ENCODE data around the gene GHRHR.
A peak's percentile ranks its signal among the peaks of the same experiment; 100 is the strongest.

GHRHR gene

GRCh38 chr7:30963842-30964241 is at the start of gene GHRHR:
Gene GHRHR (plus strand): TSS chr7:30963953. CDS start chr7:30964069, 116 bp downstream.
- no peak within 1 kb of the TSS for H3K4me3 ChIP-seq (ENCODE audit: control insufficient read depth, low read depth, low read length)
- TF ChIP-seq, protein P1, sequence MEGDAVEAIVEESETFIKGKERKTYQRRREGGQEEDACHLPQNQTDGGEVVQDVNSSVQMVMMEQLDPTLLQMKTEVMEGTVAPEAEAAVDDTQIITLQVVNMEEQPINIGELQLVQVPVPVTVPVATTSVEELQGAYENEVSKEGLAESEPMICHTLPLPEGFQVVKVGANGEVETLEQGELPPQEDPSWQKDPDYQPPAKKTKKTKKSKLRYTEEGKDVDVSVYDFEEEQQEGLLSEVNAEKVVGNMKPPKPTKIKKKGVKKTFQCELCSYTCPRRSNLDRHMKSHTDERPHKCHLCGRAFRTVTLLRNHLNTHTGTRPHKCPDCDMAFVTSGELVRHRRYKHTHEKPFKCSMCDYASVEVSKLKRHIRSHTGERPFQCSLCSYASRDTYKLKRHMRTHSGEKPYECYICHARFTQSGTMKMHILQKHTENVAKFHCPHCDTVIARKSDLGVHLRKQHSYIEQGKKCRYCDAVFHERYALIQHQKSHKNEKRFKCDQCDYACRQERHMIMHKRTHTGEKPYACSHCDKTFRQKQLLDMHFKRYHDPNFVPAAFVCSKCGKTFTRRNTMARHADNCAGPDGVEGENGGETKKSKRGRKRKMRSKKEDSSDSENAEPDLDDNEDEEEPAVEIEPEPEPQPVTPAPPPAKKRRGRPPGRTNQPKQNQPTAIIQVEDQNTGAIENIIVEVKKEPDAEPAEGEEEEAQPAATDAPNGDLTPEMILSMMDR (conservative IDR thresholded peaks at IDR 0.05; ENCODE audit: control insufficient read depth, insufficient read depth, low read depth, low read length): no peak
- DNase-seq (ENCODE audit: low read depth): no peak

DNA sequence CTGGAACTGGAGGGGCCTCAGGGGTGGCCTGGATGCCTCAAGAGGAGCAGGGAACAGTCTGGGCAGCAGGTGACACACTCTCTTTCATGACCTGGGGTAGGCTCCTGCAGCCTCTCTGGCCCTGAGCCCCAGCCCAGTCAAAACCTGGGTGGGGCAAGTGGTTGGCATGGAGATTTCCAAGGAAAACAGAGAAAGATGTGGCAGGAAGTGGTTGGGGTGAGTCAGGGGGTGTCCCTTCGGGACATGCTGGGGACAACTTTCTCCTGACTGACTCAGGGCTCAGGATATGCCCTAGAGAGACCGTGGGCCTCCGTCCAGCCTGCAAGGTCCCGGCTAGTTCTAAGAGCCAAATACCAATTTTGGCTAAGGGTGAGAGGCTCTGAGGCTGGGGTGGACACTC is 49.2 kb upstream of the GHRHR start:
- DNase-seq (ENCODE audit: low read depth): peak; percentile 79
- TF ChIP-seq, protein P1 (conservative IDR thresholded peaks at IDR 0.05; ENCODE audit: control insufficient read depth, insufficient read depth, low read depth, low read length): no peak
- no peak overlapping the region for H3K4me3 ChIP-seq (ENCODE audit: control insufficient read depth, low read depth, low read length)

GRCh38 chr7:30915005-30915601 is 48.6 kb upstream of the GHRHR start:
- H3K4me3 ChIP-seq (ENCODE audit: control insufficient read depth, low read depth, low read length): no peak overlapping the region
- DNase-seq (ENCODE audit: low read depth): no peak
- TF ChIP-seq, protein P1 (conservative IDR thresholded peaks at IDR 0.05; ENCODE audit: control insufficient read depth, insufficient read depth, low read depth, low read length): no peak

DNA sequence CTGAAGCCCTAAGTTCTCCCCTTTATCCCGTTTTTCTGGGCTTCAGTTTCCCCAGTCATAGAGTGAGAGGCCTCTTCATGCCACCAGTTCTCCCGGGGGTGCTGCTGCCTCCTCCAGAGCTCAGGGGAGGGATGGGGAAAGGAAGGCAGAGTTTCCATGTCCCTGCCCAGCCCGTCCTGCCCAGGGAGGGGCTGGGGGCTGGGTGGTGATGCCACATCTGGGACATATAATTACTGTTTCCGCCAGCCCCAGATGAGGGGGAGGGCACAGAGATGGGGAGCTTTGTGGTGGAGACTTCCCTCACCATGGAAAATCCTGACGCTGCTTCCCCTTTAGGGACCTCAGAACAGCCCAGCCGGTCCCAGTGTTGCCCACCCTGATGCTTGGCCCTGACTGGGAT is 48.0 kb upstream of the GHRHR start:
- H3K4me3 ChIP-seq (ENCODE audit: control insufficient read depth, low read depth, low read length): no peak overlapping the region
- DNase-seq (ENCODE audit: low read depth): no peak
- TF ChIP-seq, protein P1 (conservative IDR thresholded peaks at IDR 0.05; ENCODE audit: control insufficient read depth, insufficient read depth, low read depth, low read length): no peak

DNA sequence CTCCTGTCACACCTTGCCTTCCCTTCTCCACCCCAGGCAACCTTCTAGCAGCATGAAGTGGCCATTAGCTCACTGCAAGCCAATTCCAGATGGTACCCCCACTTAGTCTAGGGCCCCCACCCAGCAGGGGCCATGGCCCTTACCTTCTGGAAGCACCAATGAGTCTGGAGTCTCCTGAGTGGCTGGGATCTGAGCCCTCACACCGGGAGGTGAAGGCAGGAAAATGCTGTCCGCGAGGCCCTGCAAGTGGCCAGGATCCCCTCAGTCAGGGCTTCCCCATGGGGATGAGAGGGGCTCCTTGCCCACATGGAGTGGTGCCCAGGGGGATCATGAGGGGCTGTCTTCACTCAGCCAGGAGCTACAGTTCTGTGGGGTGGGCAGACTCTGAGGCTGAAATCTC is 47.5 kb upstream of the GHRHR start:
- no peak for DNase-seq (ENCODE audit: low read depth)
- TF ChIP-seq, protein P1 (conservative IDR thresholded peaks at IDR 0.05; ENCODE audit: control insufficient read depth, insufficient read depth, low read depth, low read length): no peak
- no peak overlapping the region for H3K4me3 ChIP-seq (ENCODE audit: control insufficient read depth, low read depth, low read length)

GRCh38 chr7:30916767-30917166 is 47.0 kb upstream of the GHRHR start:
- no peak overlapping the region for H3K4me3 ChIP-seq (ENCODE audit: control insufficient read depth, low read depth, low read length)
- DNase-seq (ENCODE audit: low read depth): no peak
- TF ChIP-seq, protein P1 (conservative IDR thresholded peaks at IDR 0.05; ENCODE audit: control insufficient read depth, insufficient read depth, low read depth, low read length): no peak
